Nephron (organoid): ENCODE measurements around the gene ATP6V0B.

Experiments used
- H3K27ac Mint-ChIP-seq, 3 experiments: 2 replicates each; pipeline ENCODE4 v1.8.0; 2020; ENCODE audit warnings: mixed read lengths in 3 of 3, mild to moderate bottlenecking in 2 of 3, moderate library complexity in 1 of 3
- H3K27me3 Mint-ChIP-seq: 2 replicates; pipeline ENCODE4 v1.8.0; 2021; ENCODE audit warnings: low read depth, mild to moderate bottlenecking, moderate library complexity, mixed read lengths
- H3K36me3 Mint-ChIP-seq: 2 replicates; pipeline ENCODE4 v1.8.0; 2020; ENCODE audit warnings: low read depth, mixed read lengths
- H3K4me1 Mint-ChIP-seq: 2 replicates; pipeline ENCODE4 v1.8.0; 2020; ENCODE audit warnings: mixed read lengths
- H3K4me3 Mint-ChIP-seq, 3 experiments: 2 replicates each; pipeline ENCODE4 v1.8.0; 2020; ENCODE audit warnings: mild to moderate bottlenecking in 3 of 3, mixed read lengths in 3 of 3, moderate library complexity in 2 of 3
- H3K9me3 Mint-ChIP-seq: 2 replicates; pipeline ENCODE4 v1.8.0; 2020; ENCODE audit warnings: mixed read lengths
- CTCF ChIP-seq, 3 experiments: fragments of 200-600 bp; sonication (generic); IDR thresholded peaks; one replicate each; pipeline ENCODE4 v1.5.0; 2021; ENCODE audit warnings: antibody characterized with exemption in 3 of 3; ENCODE audit not compliant: unreplicated experiment in 3 of 3

Gene ATP6V0B

GRCh38 chr1:43949678-43950077 lies 25.1 kb upstream of the ATP6V0B start:
- Mint-ChIP-seq H3K27me3 (no peaks in the 10 kb centered on the region), H3K4me1 (peaks cover 70% of the 10 kb centered on the region), H3K9me3 (no peaks in the 10 kb centered on the region), H3K27ac (peak overlapping the region in 1 of 3 experiments; percentile 47), H3K4me3 (peak overlapping the region; percentile 52 to 94 (median 87)), H3K36me3 (peaks cover 8% of the 10 kb centered on the region)
- no peak for TF ChIP-seq CTCF (IDR thresholded peaks at IDR 0.05; ENCODE audit: unreplicated experiment in 3 of 3)

DNA sequence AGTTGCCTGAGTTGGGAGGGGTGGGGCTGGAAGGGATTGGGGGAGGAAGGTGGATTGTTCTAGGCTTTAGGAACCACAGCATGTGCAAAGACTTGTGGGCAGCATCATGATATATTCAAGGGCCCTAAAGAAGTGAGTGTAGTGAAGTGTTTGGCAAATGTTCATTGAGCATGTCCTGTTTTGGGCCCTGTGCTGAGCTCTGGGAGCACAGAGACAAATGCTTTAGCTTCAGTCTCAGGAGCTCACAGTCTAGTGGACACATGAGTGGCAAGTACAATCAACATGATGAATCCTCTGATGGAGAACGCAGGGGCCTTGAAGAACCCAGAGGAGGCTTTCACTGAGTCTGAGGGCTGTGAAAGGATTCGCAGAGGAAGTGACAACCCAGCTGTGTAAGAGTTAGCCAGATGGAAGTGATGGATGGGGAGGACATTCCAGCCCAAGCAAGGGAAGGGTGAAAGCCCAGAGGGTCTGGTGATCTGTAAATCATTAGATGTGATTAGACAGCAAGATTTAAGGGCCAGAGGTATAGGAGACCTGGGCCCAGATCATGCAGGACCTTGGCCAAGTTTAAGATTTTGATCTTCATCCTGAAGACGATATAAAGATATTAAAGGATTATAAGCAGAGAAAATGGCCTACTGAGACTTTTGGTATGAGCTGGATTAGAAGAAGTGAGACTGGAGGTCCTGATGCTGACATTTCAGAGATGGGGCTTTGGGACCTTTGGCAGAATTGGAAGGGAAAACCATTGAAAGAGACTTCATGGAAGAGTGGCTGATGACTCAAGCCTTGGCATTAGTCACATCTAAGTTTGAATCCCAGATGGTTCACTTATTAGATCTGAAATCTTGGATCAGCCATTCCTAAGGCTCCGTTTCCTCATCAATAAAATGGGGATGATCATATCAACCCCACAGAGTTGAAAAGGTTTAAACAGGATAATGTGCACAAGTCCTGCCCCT lies 23.5 kb upstream of the ATP6V0B start:
- H3K36me3 Mint-ChIP-seq: peaks cover 8% of the 10 kb centered on the region
- TF ChIP-seq CTCF (IDR thresholded peaks at IDR 0.05; ENCODE audit: unreplicated experiment in 3 of 3): no peak
- peak overlapping the region in 1 of 3 experiments; percentile 87 for H3K4me3 Mint-ChIP-seq
- no peak overlapping the region for H3K27ac Mint-ChIP-seq
- H3K9me3 Mint-ChIP-seq: no peaks in the 10 kb centered on the region
- H3K27me3 Mint-ChIP-seq: no peaks in the 10 kb centered on the region
- peaks cover 62% of the 10 kb centered on the region for H3K4me1 Mint-ChIP-seq

DNA sequence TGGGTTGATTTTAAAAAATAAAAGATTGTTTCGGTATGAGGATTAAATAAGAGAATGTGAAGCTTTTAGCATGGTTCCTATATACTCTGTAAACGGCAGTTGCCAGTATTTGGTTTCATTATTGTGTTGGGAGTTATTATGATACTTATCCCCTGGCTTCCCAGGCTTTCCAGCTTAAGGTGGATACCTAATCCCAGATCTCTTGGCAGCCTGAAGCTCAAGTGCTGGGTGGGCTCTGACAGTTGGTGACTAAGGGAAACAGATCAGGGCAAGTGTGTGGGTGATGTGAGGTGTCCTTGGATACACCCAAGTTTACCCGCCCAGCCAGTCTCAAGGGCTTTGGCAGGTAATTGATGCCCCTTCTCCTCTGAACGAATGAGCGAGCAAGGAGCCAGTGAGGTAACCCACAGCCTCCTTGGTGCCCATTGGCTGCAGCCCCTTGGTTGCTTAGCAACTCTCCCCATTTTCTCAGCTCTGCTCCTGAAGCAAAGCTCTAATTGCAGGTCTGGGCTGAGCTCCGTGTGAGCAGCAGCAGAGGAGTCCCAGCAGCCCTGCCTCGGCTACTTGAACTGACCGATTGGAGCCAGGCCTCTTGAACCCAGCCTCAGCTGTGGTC lies 21.9 kb upstream of the ATP6V0B start:
- Mint-ChIP-seq H3K36me3 (peaks cover 13% of the 10 kb centered on the region), H3K27me3 (no peaks in the 10 kb centered on the region), H3K4me3 (no peak overlapping the region), H3K27ac (peak overlapping the region in 1 of 3 experiments; percentile 40), H3K9me3 (no peaks in the 10 kb centered on the region), H3K4me1 (peaks cover 57% of the 10 kb centered on the region)
- no peak for TF ChIP-seq CTCF (IDR thresholded peaks at IDR 0.05; ENCODE audit: unreplicated experiment in 3 of 3)

GRCh38 chr1:43953361-43953760 lies 21.4 kb upstream of the ATP6V0B start:
- H3K4me1 Mint-ChIP-seq: peaks cover 52% of the 10 kb centered on the region
- H3K36me3 Mint-ChIP-seq: peaks cover 19% of the 10 kb centered on the region
- no peak overlapping the region for H3K4me3 Mint-ChIP-seq
- H3K27me3 Mint-ChIP-seq: no peaks in the 10 kb centered on the region
- H3K9me3 Mint-ChIP-seq: no peaks in the 10 kb centered on the region
- no peak for TF ChIP-seq CTCF (IDR thresholded peaks at IDR 0.05; ENCODE audit: unreplicated experiment in 3 of 3)
- peak overlapping the region in 1 of 3 experiments; percentile 40 for H3K27ac Mint-ChIP-seq

GRCh38 chr1:43954036-43954435 lies 20.7 kb upstream of the ATP6V0B start:
- Mint-ChIP-seq H3K9me3 (no peaks in the 10 kb centered on the region), H3K27ac (peak overlapping the region in 1 of 3 experiments; percentile 40), H3K36me3 (peaks cover 23% of the 10 kb centered on the region), H3K27me3 (no peaks in the 10 kb centered on the region), H3K4me3 (no peak overlapping the region), H3K4me1 (peaks cover 46% of the 10 kb centered on the region)
- TF ChIP-seq CTCF (IDR thresholded peaks at IDR 0.05; ENCODE audit: unreplicated experiment in 3 of 3): no peak
